Measurements from ENCODE around the gene TXNL4A.

DNA sequence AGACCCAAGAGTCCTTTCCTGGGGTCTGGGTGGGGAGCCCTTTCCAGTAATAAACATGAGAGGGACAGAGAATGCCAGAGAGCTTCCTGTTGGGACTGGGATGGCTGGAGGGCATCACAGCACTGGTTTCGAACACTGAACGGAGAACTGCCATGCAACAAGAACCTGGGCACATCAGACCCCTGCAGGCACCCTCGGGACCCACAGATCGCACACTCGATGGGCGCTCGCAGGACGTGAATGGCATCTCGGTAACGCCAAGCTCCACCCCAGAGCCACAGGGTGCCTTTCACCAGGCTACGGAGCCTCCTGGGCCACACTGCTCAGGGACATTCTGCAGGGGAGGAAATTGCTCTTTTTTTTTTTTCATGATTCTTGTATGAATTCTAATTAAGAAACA is 62.1 kb downstream of the TXNL4A start:
- TF ChIP-seq, protein P1, sequence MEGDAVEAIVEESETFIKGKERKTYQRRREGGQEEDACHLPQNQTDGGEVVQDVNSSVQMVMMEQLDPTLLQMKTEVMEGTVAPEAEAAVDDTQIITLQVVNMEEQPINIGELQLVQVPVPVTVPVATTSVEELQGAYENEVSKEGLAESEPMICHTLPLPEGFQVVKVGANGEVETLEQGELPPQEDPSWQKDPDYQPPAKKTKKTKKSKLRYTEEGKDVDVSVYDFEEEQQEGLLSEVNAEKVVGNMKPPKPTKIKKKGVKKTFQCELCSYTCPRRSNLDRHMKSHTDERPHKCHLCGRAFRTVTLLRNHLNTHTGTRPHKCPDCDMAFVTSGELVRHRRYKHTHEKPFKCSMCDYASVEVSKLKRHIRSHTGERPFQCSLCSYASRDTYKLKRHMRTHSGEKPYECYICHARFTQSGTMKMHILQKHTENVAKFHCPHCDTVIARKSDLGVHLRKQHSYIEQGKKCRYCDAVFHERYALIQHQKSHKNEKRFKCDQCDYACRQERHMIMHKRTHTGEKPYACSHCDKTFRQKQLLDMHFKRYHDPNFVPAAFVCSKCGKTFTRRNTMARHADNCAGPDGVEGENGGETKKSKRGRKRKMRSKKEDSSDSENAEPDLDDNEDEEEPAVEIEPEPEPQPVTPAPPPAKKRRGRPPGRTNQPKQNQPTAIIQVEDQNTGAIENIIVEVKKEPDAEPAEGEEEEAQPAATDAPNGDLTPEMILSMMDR (IDR thresholded peaks at IDR 0.05), result no peak
- no peak for TF ChIP-seq EZH2 (IDR thresholded peaks at IDR 0.05; ENCODE audit: borderline replicate concordance, insufficient read depth, low read depth, low read length, poor library complexity, severe bottlenecking)

Measured in B cell (primary cell).